Spleen (tissue), 11 donors: ENCODE results near the gene TTC27. TPM values are rescaled to one million over a fixed set of nuclear protein-coding genes. Genes with fewer than 3 reads are reported as not detected.

ENCODE experiments used
- DNase-seq: peaks from one replicate; pipeline ENCODE4 v3.0.0-alpha.2; 2020
- H3K27ac ChIP-seq, 8 donors: fragments of 200-600 bp; sonication (generic) in 7 of 8; 1 replicate in 4 of 8; 2 replicates in 4 of 8; pipeline versions ENCODE4 v1.5.0 to v1.8.0; 2016 to 2021; ENCODE audit warnings: inconsistent platforms in 4 of 8, mild to moderate bottlenecking in 4 of 8, moderate library complexity in 1 of 8
- H3K27me3 ChIP-seq, 7 donors: fragments of 200-600 bp; sonication (generic) in 6 of 7; replicated peaks in 1 of 7; 1 replicate in 4 of 7; 2 replicates in 3 of 7; pipeline versions ENCODE4 v1.5.0 to v1.8.0; 2016 to 2021; ENCODE audit warnings: inconsistent platforms in 3 of 7, mild to moderate bottlenecking in 1 of 7
- H3K36me3 ChIP-seq, 6 donors: fragments of 200-600 bp; sonication (generic) in 5 of 6; 1 replicate in 4 of 6; 2 replicates in 2 of 6; pipeline versions ENCODE4 v1.5.0 to v1.8.0; 2016 to 2021; ENCODE audit warnings: inconsistent platforms in 2 of 6
- H3K4me1 ChIP-seq, 6 donors: fragments of 200-600 bp; sonication (generic) in 5 of 6; 1 replicate in 3 of 6; 2 replicates in 3 of 6; pipeline versions ENCODE4 v1.5.0 to v1.8.0; 2016 to 2021; ENCODE audit warnings: inconsistent platforms in 3 of 6
- H3K4me3 ChIP-seq, 8 donors: fragments of 200-600 bp; sonication (generic) in 7 of 8; 1 replicate in 4 of 8; 2 replicates in 4 of 8; pipeline versions ENCODE4 v1.5.0 to v1.8.0; 2016 to 2021; ENCODE audit warnings: inconsistent platforms in 4 of 8, mild to moderate bottlenecking in 4 of 8, moderate library complexity in 2 of 8
- H3K9me3 ChIP-seq, 8 donors: fragments of 200-600 bp; sonication (generic) in 7 of 8; 1 replicate in 4 of 8; 2 replicates in 4 of 8; pipeline versions ENCODE4 v1.5.0 to v1.8.0; 2016 to 2021; ENCODE audit warnings: inconsistent platforms in 4 of 8
- POLR2A ChIP-seq, 3 donors: fragments of 450-650 bp; IDR thresholded peaks; one replicate each; pipeline ENCODE4 v1.5.1; 2017; ENCODE audit warnings: antibody characterized with exemption in 3 of 3, mild to moderate bottlenecking in 1 of 3
- POLR2AphosphoS5 ChIP-seq, 3 donors: sonication (generic); formaldehyde crosslinking; IDR thresholded peaks; one replicate each; pipeline ENCODE4 v1.5.1; 2017; ENCODE audit warnings: antibody characterized with exemption in 3 of 3
- WGBS, 5 donors: extraction: QIAGEN DNeasy Blood & Tissue Kit in 3 of 5; methylation state at CpG; one replicate each; pipeline versions ENCODE4 v1.1.5 to v1.1.7; 2013 to 2018; 5-methylcytosine and 5-hydroxymethylcytosine counted together
- intact Hi-C: fragments of 100-400 bp; cut with DNase I; formaldehyde crosslinking; loops from one replicate; pipeline ENCODE4 v1.15.0; 2023; ENCODE audit warnings: low total_unique reads
- polyA plus RNA-seq, 3 donors: library from polyadenylated mRNA; stranded (reverse); fragments of 200-250 nt; gene quantifications; one replicate each; pipeline ENCODE4 v1.2.1, GENCODE V29; 2013
- total RNA-seq, 7 donors: library from RNA; depleted of rRNA in 3 of 7; stranded (reverse); fragments of >200 nt in 3 of 7; fragmentation: NEBNext Ultra II Directional in 4 of 7; extraction: Animal tissue kit (Norgen Biotek cat#: 25700) in 4 of 7; gene quantifications; one replicate each; pipeline versions ENCODE4 v1.1.0 to v1.2.1, GENCODE V29; 2016 to 2021
- TF ChIP-seq, protein P1 (sequence below), 11 experiments: fragments of 200-600 bp in 7 of 11; fragments of 450-650 bp in 4 of 11; sonication (generic) in 4 of 11; IDR thresholded peaks in 8 of 11; conservative IDR thresholded peaks in 3 of 11; 1 replicate in 7 of 11; 2 replicates in 4 of 11; pipeline versions ENCODE4 v1.4.0 to v1.8.0; 2016 to 2021; ENCODE audit warnings: antibody characterized with exemption in 11 of 11, inconsistent platforms in 4 of 11, mild to moderate bottlenecking in 1 of 11
- donor health status: healthy with polysubstance abuse.
- donor health status: DM: no; HTN: no; CAD: no; lungs with moderate emphysema.
- donor health status: DM: no; HTN: no; CAD: no.
- donor health status: Bipolar disorder and iron deficiency.
- donor health status: healthy.
- donor health status: DM: no; HTN: no; CAD: no.
- donor health status: DM: yes; HTN: yes; CAD: no.

Gene TTC27
- total and polyA plus RNA-seq, 10 donors: 9.0 to 28.5 (median 20.6) TPM

DNA sequence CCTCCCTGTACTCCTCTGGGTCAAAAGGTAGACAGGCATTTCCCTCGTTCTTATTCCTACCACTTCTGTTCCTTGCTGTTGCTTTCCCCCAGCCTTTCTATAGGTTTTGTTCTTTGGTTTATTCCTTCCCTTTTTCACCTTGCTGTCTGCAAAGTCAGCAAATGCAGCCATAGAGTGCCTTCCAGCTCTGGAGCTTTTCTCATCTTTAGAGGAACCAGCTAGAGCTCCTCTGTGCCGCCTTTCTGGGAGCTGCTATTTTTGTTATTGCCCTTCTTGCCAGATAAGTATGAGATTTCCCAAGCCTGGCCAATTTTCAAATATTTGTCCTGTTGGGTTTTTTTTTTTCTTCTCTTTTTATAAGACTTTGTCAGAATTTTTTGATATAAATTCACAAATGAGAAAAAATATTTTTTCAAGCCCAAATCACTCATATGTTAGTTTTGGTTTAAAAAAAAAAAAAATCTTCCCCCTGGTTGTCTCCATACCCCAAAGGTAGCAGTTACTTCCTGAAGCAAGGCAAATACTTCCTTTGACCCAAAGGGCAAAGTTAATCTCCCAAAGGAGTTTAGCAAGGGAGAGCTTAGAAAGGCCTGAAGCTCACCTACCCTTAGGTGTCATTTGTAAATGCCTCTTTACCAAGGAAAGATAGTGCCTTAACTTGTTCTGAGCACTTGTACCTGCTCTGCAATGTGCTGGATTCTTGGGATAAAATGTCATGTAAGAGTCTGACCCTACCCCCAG lies 5.1 kb upstream of the TTC27 start:
- peaks cover 0 to 14% (median 6%) of the 10 kb centered on the region in 6 donors for H3K4me1 ChIP-seq
- no peak overlapping the region for H3K4me3 ChIP-seq
- 52 to 76% (median 65%) methylated on average over 2 of the region's 2 CpGs for WGBS, 5 donors
- peaks cover 0 to 67% (median 22%) of the 10 kb centered on the region in 6 donors for H3K36me3 ChIP-seq
- TF ChIP-seq POLR2AphosphoS5 (IDR thresholded peaks at IDR 0.05) (no peak), POLR2A (IDR thresholded peaks at IDR 0.05) (no peak)
- TF ChIP-seq, protein P1, sequence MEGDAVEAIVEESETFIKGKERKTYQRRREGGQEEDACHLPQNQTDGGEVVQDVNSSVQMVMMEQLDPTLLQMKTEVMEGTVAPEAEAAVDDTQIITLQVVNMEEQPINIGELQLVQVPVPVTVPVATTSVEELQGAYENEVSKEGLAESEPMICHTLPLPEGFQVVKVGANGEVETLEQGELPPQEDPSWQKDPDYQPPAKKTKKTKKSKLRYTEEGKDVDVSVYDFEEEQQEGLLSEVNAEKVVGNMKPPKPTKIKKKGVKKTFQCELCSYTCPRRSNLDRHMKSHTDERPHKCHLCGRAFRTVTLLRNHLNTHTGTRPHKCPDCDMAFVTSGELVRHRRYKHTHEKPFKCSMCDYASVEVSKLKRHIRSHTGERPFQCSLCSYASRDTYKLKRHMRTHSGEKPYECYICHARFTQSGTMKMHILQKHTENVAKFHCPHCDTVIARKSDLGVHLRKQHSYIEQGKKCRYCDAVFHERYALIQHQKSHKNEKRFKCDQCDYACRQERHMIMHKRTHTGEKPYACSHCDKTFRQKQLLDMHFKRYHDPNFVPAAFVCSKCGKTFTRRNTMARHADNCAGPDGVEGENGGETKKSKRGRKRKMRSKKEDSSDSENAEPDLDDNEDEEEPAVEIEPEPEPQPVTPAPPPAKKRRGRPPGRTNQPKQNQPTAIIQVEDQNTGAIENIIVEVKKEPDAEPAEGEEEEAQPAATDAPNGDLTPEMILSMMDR (IDR thresholded peaks at IDR 0.05 in 8 of 11, conservative IDR thresholded peaks at IDR 0.05 in 3 of 11): no peak
- no peaks in the 10 kb centered on the region for H3K9me3 ChIP-seq
- no peak for DNase-seq
- intact Hi-C loops: no loop called here
- peak overlapping the region in 2 of 8 donors; percentile 21 to 34 for H3K27ac ChIP-seq
- H3K27me3 ChIP-seq: no peaks in the 10 kb centered on the region

DNA sequence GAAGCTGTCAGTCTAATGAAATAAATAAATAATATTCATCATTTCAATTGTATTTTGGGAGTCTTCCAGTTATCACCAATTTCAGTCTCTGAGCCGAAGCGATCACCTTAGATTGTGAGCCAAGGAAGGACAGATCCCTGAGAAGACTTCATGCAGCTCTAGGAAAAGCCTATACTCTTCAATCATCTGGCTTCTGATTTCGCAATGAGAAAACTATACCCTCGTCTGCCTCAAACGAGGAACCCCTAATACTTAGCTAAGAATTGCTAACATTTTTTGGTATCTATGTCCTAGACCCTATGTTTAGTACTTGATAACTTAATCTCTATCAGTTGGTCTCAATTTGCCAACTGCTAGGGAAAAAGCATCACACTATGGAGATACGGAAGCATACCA lies 4.5 kb upstream of the TTC27 start:
- no peak for TF ChIP-seq POLR2A (IDR thresholded peaks at IDR 0.05)
- TF ChIP-seq, protein P1 (IDR thresholded peaks at IDR 0.05 in 8 of 11, conservative IDR thresholded peaks at IDR 0.05 in 3 of 11): no peak
- TF ChIP-seq POLR2AphosphoS5 (IDR thresholded peaks at IDR 0.05): no peak
- intact Hi-C loops: no loop called here
- H3K4me1 ChIP-seq: peaks cover 0 to 16% (median 7%) of the 10 kb centered on the region in 6 donors
- peak overlapping the region in 1 of 8 donors; percentile 34 for H3K27ac ChIP-seq
- H3K9me3 ChIP-seq: no peaks in the 10 kb centered on the region
- peaks cover 0 to 62% (median 17%) of the 10 kb centered on the region in 6 donors for H3K36me3 ChIP-seq
- 82 to 88% (median 86%) methylated on average over 6 of the region's 6 CpGs for WGBS, 5 donors
- no peak for DNase-seq
- H3K4me3 ChIP-seq: no peak overlapping the region
- H3K27me3 ChIP-seq: no peaks in the 10 kb centered on the region

DNA sequence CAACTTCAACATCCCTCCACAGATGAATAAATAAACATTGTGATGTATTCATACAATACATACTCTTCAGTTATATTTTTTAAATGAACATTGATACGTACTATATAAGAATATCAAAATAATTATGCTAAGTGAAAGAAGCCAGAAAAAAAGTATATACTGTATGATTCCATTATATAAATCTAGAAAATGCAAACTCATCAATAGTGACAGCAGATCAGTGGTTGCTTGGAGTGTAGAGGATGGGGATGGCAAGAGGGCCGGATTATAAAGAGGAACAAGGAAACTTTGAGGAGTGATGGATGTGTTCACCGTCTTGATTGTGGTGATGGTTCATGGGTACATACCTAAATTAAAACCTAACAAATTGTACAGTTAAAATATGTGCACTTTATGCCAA lies 3.0 kb upstream of the TTC27 start:
- H3K36me3 ChIP-seq: peaks cover 0 to 47% (median 8%) of the 10 kb centered on the region in 6 donors
- no peak overlapping the region for H3K27ac ChIP-seq
- no peaks in the 10 kb centered on the region for H3K27me3 ChIP-seq
- no peak overlapping the region for H3K4me3 ChIP-seq
- DNase-seq: no peak
- no peaks in the 10 kb centered on the region for H3K9me3 ChIP-seq
- H3K4me1 ChIP-seq: peaks cover 9 to 31% (median 20%) of the 10 kb centered on the region in 6 donors
- no peak for TF ChIP-seq POLR2A (IDR thresholded peaks at IDR 0.05)
- intact Hi-C loops: no loop called here
- 65 to 88% (median 72%) methylated on average over 3 of the region's 3 CpGs for WGBS, 5 donors

DNA sequence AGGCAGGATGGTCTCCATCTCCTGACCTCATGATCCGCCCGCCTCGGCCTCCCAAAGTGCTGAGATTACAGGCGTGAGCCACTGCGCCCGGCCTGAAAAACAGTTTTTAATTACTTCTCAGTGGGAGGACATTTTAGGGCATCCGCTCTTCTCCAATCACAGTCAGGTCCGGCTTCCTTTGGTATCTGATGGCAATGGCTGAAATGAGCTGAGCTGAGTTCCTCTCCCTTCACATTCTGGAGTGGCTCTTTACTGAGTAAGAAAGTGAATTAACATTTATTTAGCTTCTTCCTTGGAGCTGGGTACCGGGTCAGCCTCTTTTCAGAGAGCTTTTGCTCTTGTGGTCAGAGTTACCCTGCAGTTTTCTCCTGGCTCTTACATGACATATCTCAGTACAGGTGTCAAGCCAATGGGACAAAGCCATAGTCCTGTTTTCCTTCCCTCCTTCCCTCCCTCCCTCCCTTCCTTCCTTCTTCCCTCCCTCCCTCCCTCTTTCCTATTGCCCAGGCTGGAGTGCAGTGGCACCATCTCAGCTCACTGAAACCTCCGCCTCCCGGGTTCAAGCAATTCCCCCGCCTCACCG lies 1.1 kb upstream of the TTC27 start:
- intact Hi-C loops: no loop called here
- Histone ChIP-seq H3K4me1 (peaks cover 9 to 40% (median 24%) of the 10 kb centered on the region in 6 donors), H3K9me3 (no peaks in the 10 kb centered on the region), H3K27ac (peak overlapping the region in 1 of 8 donors; percentile 78), H3K27me3 (no peaks in the 10 kb centered on the region), H3K36me3 (peaks cover 0 to 47% (median 16%) of the 10 kb centered on the region in 6 donors), H3K4me3 (peak overlapping the region in 4 of 8 donors; percentile 81 to 97 (median 92))
- TF ChIP-seq POLR2A (IDR thresholded peaks at IDR 0.05) (no peak), POLR2AphosphoS5 (IDR thresholded peaks at IDR 0.05) (no peak)
- TF ChIP-seq, protein P1 (IDR thresholded peaks at IDR 0.05 in 8 of 11, conservative IDR thresholded peaks at IDR 0.05 in 3 of 11): no peak
- DNase-seq: no peak
- 66 to 81% (median 71%) methylated on average over 12 to 13 of the region's 13 CpGs for WGBS, 5 donors
